ENCODE measurements around the gene SBNO2. TPM values are rescaled to one million over a fixed set of nuclear protein-coding genes. Genes with fewer than 3 reads are reported as not detected.

The SBNO2 gene
- total RNA-seq, 2 donors from 2014 or later, result 55.4 to 182 TPM

DNA sequence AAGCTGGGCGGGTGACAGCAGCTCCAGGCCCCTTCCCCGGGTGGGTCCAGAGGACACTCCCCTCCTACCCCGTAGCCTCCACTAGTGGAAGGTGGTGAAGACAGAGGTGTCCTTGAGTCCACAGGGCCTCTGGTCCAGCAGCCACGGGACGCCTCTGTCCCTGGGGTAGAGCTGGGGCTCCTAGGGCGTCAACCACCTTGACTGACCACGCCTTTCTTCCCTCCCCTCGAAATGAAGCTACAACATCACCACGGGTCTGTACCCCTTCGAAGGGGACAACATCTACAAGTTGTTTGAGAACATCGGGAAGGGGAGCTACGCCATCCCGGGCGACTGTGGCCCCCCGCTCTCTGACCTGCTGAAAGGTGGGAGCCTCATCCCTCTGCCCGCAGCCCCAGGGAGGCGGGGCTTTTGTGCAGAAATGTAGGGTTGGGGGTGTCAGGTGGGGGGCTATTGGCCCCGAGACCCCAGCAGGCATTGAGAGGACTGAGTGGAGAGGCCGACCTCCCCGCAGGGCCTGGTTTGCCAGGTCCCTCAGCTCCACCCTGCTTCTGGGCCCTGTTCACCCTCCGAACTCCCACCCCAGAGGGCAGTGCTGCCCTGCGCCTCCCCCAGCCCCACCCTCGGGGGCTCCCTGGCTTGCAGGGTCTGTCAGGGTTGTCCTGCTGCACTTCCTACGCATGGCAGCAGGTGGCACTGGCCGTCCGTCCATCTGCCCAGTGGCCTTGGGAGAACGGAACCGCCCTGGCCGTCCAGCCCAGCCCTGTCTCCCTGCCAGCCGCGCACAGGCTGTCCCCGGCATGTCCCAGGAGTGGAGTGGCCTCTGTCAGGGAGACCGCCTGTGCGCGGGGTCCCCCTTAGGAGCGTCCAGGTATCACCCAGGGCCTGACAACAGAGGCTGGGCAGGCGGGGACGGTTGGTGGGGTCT lies 47.2 kb upstream of the SBNO2 start:
- peaks cover 20 to 59% of the 10 kb centered on the region in 2 donors for H3K4me1 ChIP-seq (ENCODE audit: control insufficient read depth in 1 of 2, low read depth in 2 of 2)
- H3K36me3 ChIP-seq, result peaks cover 35% of the 10 kb centered on the region
- H3K27ac ChIP-seq, result peak overlapping the region; percentile 3 to 24
- no peak overlapping the region for H3K4me3 ChIP-seq
- H3K27me3 ChIP-seq (replicated peaks; ENCODE audit: insufficient read depth), result no peaks in the 10 kb centered on the region
- TF ChIP-seq, protein P1, sequence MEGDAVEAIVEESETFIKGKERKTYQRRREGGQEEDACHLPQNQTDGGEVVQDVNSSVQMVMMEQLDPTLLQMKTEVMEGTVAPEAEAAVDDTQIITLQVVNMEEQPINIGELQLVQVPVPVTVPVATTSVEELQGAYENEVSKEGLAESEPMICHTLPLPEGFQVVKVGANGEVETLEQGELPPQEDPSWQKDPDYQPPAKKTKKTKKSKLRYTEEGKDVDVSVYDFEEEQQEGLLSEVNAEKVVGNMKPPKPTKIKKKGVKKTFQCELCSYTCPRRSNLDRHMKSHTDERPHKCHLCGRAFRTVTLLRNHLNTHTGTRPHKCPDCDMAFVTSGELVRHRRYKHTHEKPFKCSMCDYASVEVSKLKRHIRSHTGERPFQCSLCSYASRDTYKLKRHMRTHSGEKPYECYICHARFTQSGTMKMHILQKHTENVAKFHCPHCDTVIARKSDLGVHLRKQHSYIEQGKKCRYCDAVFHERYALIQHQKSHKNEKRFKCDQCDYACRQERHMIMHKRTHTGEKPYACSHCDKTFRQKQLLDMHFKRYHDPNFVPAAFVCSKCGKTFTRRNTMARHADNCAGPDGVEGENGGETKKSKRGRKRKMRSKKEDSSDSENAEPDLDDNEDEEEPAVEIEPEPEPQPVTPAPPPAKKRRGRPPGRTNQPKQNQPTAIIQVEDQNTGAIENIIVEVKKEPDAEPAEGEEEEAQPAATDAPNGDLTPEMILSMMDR (IDR thresholded peaks at IDR 0.05), result peak; percentile 62
- no peak for ATAC-seq (ENCODE audit: insufficient number of reproducible peaks, low FRiP score, low read depth)
- DNase-seq (ENCODE audit: low spot score), result no peak
- no peaks in the 10 kb centered on the region for H3K9me3 ChIP-seq

DNA sequence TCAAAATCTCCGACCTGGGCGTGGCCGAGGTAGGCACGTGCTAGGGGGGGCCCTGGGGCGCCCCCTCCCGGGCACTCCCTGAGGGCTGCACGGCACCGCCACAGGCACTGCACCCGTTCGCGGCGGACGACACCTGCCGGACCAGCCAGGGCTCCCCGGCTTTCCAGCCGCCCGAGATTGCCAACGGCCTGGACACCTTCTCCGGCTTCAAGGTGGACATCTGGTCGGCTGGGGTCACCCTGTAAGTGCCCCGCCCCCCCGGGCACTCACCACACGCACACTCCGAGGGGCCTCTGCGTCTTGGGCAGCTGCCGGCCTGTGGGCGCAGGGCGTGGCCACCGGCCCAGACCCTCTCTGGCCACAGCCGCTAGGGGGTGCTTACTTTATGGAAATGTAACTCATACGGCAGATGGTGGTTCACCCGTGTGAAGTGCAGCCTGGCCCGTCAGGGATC lies 46.4 kb upstream of the SBNO2 start:
- ATAC-seq (ENCODE audit: insufficient number of reproducible peaks, low FRiP score, low read depth), result no peak
- H3K4me1 ChIP-seq (ENCODE audit: control insufficient read depth in 1 of 2, low read depth in 2 of 2), result peaks cover 27 to 66% of the 10 kb centered on the region in 2 donors

DNA sequence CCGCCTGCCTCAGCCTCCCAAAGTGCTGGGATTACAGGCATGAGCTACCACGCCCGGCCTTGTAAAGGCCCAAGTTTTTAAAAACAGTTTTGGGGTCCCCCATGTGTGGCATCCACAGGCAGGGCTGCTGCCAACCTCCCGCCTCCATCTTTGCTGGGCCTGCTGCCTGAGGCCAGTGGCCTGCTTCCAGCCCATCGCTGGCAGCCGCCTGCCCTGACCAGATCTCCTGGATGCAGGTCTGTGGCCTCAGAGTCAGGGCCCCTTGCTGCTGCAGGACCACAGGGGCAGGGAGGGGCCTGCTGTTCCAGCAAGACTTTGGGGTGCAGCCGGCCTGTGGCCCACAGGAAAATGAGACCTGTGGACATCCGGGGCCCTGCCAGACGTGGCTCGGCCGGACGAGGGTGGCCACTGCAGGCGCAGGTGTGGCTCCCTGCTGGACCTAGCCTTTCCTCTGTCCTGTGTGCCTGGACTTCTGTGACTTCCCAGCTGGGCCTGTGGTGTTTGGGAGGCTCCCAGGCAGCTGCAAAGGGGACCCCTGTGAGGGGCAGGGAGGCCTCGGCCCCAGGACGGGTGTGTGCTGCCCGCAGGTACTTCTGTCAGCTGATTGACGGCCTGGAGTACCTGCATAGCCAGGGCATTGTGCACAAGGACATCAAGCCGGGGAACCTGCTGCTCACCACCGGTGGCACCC lies 45.9 kb upstream of the SBNO2 start:
- H3K4me3 ChIP-seq, result no peak overlapping the region
- H3K27me3 ChIP-seq (replicated peaks; ENCODE audit: insufficient read depth), result no peaks in the 10 kb centered on the region
- peaks cover 27% of the 10 kb centered on the region for H3K36me3 ChIP-seq
- no peak overlapping the region for H3K27ac ChIP-seq
- ATAC-seq (ENCODE audit: insufficient number of reproducible peaks, low FRiP score, low read depth), result no peak
- no peaks in the 10 kb centered on the region for H3K9me3 ChIP-seq
- TF ChIP-seq, protein P1 (IDR thresholded peaks at IDR 0.05), result no peak
- no peak for DNase-seq (ENCODE audit: low spot score)
- H3K4me1 ChIP-seq (ENCODE audit: control insufficient read depth in 1 of 2, low read depth in 2 of 2), result peaks cover 33 to 72% of the 10 kb centered on the region in 2 donors

More for the DNA sequence above, 46.4 kb upstream of the SBNO2 start:
- no peak overlapping the region for H3K4me3 ChIP-seq
- DNase-seq (ENCODE audit: low spot score), result no peak
- H3K9me3 ChIP-seq, result no peaks in the 10 kb centered on the region
- H3K27me3 ChIP-seq (replicated peaks; ENCODE audit: insufficient read depth), result no peaks in the 10 kb centered on the region
- H3K36me3 ChIP-seq, result peaks cover 29% of the 10 kb centered on the region
- TF ChIP-seq, protein P1 (IDR thresholded peaks at IDR 0.05), result no peak
- no peak overlapping the region for H3K27ac ChIP-seq

DNA sequence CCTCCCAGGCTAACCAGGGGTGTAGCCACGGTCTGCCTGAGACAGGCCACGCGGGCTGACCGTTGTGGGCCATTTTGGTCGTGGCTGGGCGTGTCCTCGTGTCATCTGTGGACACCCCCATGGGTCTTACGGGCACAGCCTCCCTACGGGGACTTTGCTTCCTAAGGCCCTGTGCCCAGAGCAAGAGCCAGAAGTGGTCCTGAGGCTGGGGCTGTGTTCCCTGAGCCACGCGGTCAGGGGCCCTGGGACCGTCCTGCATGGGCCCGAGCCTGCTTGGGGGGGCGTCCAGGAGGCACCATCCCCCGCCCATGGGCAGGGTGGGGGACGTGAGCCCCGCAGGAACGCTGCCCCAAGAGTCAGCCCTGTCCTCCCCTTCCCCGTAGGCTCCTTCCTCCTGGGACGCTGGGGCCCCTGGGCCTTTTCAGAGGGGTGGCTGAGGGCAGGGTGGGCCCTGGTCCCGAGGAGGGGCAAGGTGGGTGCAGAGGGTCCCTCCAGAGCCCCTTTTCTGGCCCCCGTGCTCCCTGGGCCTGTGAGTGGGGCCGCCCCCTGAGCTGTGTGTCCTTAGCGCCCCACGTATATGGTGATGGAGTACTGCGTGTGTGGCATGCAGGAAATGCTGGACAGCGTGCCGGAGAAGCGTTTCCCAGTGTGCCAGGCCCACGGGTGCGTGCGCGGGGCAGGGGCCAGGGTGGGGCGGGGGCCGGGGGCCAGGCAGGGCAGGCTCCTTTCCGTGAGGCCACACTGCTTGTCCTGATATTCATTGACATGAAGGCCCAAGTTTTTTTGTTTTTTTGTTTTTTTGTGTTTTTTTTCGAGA lies 44.9 kb upstream of the SBNO2 start:
- no peaks in the 10 kb centered on the region for H3K27me3 ChIP-seq (replicated peaks; ENCODE audit: insufficient read depth)
- H3K4me3 ChIP-seq, result no peak overlapping the region
- no peaks in the 10 kb centered on the region for H3K9me3 ChIP-seq
- H3K27ac ChIP-seq, result peak overlapping the region; percentile 96 to 97
- DNase-seq (ENCODE audit: low spot score) (no peak), ATAC-seq (ENCODE audit: insufficient number of reproducible peaks, low FRiP score, low read depth) (no peak)
- peaks cover 26% of the 10 kb centered on the region for H3K36me3 ChIP-seq
- H3K4me1 ChIP-seq (ENCODE audit: control insufficient read depth in 1 of 2, low read depth in 2 of 2), result peaks cover 43 to 82% of the 10 kb centered on the region in 2 donors
- TF ChIP-seq, protein P1 (IDR thresholded peaks at IDR 0.05), result no peak
